ENCODE measurements around the gene CINP. TPM values are rescaled to one million over a fixed set of nuclear protein-coding genes. Genes with fewer than 3 reads are reported as not detected.
"Not testable (repeated sequence)": the region's sequence is repeated elsewhere in the genome, so short reads cannot be mapped to it uniquely, and the experiment has no call there.

Gene CINP
- total RNA-seq, 2 donors from 2014 or later: 38.5 to 39.1 TPM

DNA sequence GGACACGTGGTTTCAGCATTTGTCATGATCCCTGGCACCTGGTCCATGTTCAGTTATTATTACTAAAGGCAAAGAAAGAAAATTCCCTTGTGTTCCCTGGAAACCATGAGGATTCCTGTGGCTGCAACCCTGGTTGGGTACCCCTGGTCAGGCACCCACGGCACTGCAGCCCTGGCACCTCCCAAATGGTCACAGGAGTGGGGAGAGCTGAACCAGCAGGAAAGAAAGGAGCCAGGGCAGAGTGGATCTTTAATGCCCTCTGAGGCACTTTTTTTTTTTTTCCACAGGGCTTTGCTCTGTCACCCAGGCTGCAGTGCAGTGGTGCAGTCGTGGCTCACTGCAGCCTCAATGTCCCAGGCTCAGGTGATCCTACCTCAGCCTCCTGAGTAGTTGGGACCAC is 17.5 kb downstream of the CINP start:
- Mint-ChIP-seq H3K36me3 (peaks cover 8% of the 10 kb centered on the region), H3K4me1 (ENCODE audit: low read depth in 2 of 2) (no peaks in the 10 kb centered on the region), H3K4me3 (no peak overlapping the region), H3K9me3 (no peaks in the 10 kb centered on the region), H3K27me3 (no peaks in the 10 kb centered on the region), H3K27ac (peak overlapping the region in 1 of 2 donors; percentile 62)
- ATAC-seq (no peak), DNase-seq (ENCODE audit: low spot score) (no peak)

DNA sequence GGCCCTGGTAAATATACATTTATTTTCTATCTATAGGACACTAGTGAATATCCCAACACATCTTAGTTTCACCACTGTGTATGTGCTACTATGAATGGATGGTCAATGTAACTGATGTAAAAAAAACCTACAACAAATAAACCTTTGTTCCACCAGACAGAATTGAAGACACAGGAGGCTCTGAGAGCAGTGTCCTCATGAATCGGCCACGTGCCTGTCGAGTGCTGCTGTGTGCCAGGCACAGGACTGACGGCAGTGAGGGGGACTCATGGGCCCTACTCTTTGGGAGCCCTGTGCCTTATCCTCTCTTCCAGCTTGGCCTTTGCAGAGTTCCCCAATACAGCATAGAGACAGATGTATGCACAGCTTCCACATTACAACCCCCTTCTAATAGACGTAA is 18.2 kb downstream of the CINP start:
- ATAC-seq: no peak
- no peaks in the 10 kb centered on the region for H3K9me3 Mint-ChIP-seq
- H3K27me3 Mint-ChIP-seq: no peaks in the 10 kb centered on the region
- H3K4me3 Mint-ChIP-seq: no peak overlapping the region
- H3K27ac Mint-ChIP-seq: peak overlapping the region in 1 of 2 donors; percentile 62
- peaks cover 8% of the 10 kb centered on the region for H3K36me3 Mint-ChIP-seq
- H3K4me1 Mint-ChIP-seq (ENCODE audit: low read depth in 2 of 2): no peaks in the 10 kb centered on the region
- no peak for DNase-seq (ENCODE audit: low spot score)

DNA sequence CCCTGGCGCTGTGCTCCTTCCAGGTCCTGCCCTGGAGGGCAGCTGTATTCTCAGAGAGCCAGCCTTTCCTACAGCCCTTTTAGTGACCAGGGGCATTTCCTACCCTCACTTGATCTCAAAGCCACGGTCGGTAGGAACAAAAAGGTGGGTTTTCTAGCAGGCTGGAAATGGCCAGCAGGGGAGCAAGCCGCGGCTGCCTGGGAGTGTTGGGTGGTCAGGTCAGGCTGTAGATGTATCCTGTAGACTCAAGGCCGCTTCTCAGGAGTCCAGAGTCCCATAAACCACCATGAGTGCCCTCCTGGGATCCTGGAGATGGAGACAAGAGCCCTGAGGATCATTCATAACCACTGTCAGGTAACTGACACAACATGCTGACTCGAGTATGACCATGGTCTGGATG is 18.6 kb downstream of the CINP start:
- H3K4me1 Mint-ChIP-seq (ENCODE audit: low read depth in 2 of 2): no peaks in the 10 kb centered on the region
- no peaks in the 10 kb centered on the region for H3K27me3 Mint-ChIP-seq
- H3K27ac Mint-ChIP-seq: no peak overlapping the region
- H3K4me3 Mint-ChIP-seq: no peak overlapping the region
- peaks cover 8% of the 10 kb centered on the region for H3K36me3 Mint-ChIP-seq
- DNase-seq (ENCODE audit: low spot score) (no peak), ATAC-seq (no peak)
- no peaks in the 10 kb centered on the region for H3K9me3 Mint-ChIP-seq

DNA sequence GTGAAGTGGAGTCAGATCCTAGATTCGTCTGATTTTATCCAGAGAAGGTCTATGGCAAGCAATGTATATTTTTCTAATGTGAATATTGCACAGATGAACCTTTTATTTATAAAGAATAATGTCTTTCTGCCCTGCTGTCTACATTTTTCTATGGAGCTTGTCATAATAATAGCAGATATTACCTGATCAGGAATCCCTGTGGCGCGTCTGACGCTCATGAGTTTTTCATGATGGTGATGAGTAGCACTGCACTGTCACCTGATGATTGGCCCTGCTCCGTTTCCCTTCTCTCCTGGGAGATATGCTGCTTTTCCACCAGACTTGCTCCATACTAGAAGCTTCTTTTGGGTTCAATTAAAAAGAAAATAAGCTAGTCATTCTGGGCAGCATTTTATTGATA is 20.5 kb downstream of the CINP start:
- Mint-ChIP-seq H3K4me3 (no peak overlapping the region), H3K36me3 (peaks cover 8% of the 10 kb centered on the region), H3K27ac (no peak overlapping the region), H3K27me3 (no peaks in the 10 kb centered on the region), H3K4me1 (ENCODE audit: low read depth in 2 of 2) (no peaks in the 10 kb centered on the region), H3K9me3 (no peaks in the 10 kb centered on the region)
- ATAC-seq (no peak), DNase-seq (ENCODE audit: low spot score) (no peak)

DNA sequence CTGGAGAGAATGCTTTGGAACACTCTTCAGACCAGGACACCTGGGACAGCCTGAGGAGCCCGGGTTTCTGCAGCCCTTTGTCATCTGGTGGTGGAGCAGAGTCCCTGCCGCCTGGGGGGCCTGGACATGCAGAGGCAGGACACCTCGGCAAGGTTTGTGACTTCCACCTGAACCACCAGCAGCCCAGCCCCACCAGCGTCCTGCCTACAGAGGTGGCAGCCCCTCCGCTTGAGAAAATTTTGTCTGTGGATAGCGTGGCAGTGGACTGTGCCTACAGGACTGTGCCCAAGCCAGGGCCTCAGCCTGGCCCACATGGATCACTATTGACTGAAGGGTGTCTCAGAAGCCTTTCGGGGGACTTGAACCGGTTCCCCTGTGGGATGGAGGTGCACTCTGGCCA is 21.1 kb downstream of the CINP start:
- Mint-ChIP-seq H3K27me3 (no peaks in the 10 kb centered on the region), H3K4me1 (ENCODE audit: low read depth in 2 of 2) (no peaks in the 10 kb centered on the region), H3K36me3 (peaks cover 8% of the 10 kb centered on the region), H3K27ac (no peak overlapping the region), H3K4me3 (no peak overlapping the region), H3K9me3 (no peaks in the 10 kb centered on the region)
- DNase-seq (ENCODE audit: low spot score) (no peak), ATAC-seq (no peak)

DNA sequence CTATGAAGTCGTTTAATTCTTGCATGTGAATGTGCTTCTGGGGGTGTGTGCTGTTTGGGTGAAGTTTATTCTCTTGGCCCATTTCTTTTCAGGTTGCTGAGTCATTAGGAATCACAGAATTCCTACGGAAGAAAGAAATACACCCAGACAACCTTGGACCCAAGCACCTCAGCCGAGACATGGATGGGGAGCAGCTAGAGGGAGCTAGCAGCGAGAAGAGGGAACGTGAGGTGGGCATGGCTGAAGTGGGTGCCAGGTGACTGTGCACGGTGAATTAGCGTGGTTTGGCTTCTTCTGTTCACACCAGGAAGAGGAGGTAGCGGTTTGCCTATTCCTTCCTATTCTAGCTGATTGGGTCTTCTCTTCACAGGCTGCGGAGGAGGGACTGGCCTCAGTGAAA is 24.0 kb downstream of the CINP start:
- DNase-seq (ENCODE audit: low spot score) (no peak), ATAC-seq (no peak)
- H3K9me3 Mint-ChIP-seq: no peaks in the 10 kb centered on the region
- H3K27me3 Mint-ChIP-seq: no peaks in the 10 kb centered on the region
- H3K36me3 Mint-ChIP-seq: peaks cover 4% of the 10 kb centered on the region
- no peak overlapping the region for H3K4me3 Mint-ChIP-seq
- H3K27ac Mint-ChIP-seq: no peak overlapping the region
- H3K4me1 Mint-ChIP-seq (ENCODE audit: low read depth in 2 of 2): no peaks in the 10 kb centered on the region

DNA sequence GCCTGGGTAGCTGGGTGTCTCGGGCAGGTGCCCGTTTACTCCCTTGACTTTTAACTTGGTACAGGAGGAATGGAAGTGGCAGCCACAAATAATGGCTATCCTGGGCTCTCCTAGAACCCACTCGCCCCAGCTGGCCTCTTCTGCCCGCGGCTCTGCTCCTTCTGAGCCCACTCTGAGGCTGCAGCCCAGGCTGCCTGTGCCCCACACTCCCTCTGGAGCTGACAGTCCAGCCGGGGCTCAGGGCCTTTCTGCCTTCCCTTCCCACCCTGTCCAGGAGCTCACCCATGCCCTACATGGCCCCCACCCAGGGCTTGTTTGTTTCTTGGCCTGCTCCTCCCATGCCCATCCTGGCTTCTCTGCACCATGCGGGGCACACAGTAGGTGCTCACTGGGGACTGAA is 27.5 kb downstream of the CINP start:
- DNase-seq (ENCODE audit: low spot score): no peak
- no peaks in the 10 kb centered on the region for H3K4me1 Mint-ChIP-seq (ENCODE audit: low read depth in 2 of 2)
- H3K27me3 Mint-ChIP-seq: no peaks in the 10 kb centered on the region
- H3K27ac Mint-ChIP-seq: no peak overlapping the region
- no peaks in the 10 kb centered on the region for H3K9me3 Mint-ChIP-seq
- no peaks in the 10 kb centered on the region for H3K36me3 Mint-ChIP-seq
- no peak overlapping the region for H3K4me3 Mint-ChIP-seq
- ATAC-seq: no peak

DNA sequence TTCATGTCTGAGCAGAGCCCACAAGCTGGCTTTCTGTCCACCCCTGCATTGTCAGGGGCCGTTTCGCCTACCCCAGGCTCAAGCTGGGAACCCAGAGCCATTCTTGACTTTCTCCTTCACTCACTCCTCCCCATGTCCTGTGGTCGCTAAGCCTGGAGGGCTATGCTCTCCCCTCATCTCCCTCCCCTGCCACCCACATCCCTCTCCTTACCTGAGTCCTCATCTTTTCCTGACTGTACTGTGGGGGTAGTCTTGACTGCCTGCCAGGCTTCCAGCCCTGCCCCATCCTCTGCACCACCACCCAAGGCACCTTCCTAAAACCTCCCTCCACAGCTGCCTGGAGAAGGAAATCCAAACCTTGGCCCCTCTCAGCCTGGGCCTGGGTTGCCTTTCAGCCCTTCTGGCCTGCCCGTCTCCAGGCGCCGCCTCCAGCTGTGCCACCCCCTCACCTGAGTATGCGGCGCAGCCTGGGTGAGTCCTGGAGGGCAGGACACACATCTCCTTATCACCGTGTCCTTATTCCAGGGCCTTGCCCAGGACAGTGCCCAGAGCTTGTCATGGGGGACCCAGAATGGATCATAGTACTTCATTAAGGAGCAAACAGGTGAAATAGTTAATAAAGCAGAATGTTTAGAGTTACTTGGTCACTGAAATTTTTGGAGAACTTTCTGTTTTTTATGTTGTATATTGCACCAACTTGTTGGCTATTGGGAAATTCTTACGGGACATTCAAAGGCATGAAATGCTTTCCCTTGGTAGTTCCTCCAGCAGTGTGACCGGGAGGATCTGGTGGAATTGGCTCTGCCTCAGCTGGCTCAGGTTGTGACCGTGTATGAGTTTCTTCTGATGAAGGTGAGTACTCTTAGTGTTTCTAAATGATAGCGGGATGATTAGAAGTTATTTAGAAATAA is 28.6 kb downstream of the CINP start:
- H3K27ac Mint-ChIP-seq: no peak overlapping the region

DNA sequence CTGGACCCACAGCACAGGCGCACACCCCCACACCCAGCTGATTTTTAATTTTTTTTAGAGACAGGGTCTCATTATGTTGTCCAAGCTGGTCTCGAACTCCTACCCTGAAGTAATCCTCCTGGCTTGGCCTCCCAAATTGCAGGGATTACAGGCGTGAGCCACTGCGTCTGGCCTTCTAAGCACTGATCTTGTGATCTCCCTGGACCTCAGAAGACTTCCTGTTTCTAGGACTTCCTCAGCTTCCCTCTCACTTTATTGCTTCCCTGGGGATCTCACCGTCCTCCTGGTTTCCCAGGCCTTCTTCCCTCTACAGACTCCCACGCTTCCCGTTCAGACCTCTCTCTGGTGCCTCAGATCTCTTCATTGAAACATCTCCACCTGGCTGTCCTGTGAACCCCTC is 29.3 kb downstream of the CINP start:
- Mint-ChIP-seq H3K9me3 (no peaks in the 10 kb centered on the region), H3K36me3 (no peaks in the 10 kb centered on the region), H3K4me3 (no peak overlapping the region), H3K27me3 (no peaks in the 10 kb centered on the region), H3K4me1 (ENCODE audit: low read depth in 2 of 2) (peaks cover 0 to 3% of the 10 kb centered on the region in 2 donors), H3K27ac (no peak overlapping the region)
- DNase-seq (ENCODE audit: low spot score) (no peak), ATAC-seq (no peak)

More for the DNA sequence above, 28.6 kb downstream of the CINP start:
- no peaks in the 10 kb centered on the region for H3K36me3 Mint-ChIP-seq
- no peak for DNase-seq (ENCODE audit: low spot score)
- H3K9me3 Mint-ChIP-seq: no peaks in the 10 kb centered on the region
- H3K27me3 Mint-ChIP-seq: no peaks in the 10 kb centered on the region
- ATAC-seq: peak in 1 of 2 donors; percentile 36
- H3K4me3 Mint-ChIP-seq: no peak overlapping the region
- no peaks in the 10 kb centered on the region for H3K4me1 Mint-ChIP-seq (ENCODE audit: low read depth in 2 of 2)

DNA sequence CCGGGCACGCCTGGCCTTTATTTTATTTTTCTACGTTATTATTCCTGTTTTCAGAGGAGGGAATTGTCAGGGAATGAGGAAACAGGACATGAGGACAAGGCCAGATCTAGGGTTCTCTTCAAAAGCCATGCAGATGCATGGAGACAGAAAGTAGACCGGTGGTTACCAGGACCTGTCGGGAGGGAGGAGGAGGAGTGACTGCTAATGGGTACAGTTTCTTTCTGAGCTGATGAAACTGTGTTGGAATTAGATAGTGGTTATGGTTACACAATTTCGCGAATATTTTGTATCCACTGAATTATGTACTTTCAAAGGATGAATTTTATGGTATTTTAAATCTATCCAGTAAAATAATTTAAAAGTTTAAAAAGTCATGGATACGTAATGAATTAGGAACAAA is 31.9 kb downstream of the CINP start:
- no peaks in the 10 kb centered on the region for H3K36me3 Mint-ChIP-seq
- DNase-seq (ENCODE audit: low spot score): no peak
- ATAC-seq: no peak
- H3K27me3 Mint-ChIP-seq: no peaks in the 10 kb centered on the region
- H3K9me3 Mint-ChIP-seq: no peaks in the 10 kb centered on the region
- peaks cover 0 to 4% of the 10 kb centered on the region in 2 donors for H3K4me1 Mint-ChIP-seq (ENCODE audit: low read depth in 2 of 2)
- H3K27ac Mint-ChIP-seq: no peak overlapping the region
- no peak overlapping the region for H3K4me3 Mint-ChIP-seq

DNA sequence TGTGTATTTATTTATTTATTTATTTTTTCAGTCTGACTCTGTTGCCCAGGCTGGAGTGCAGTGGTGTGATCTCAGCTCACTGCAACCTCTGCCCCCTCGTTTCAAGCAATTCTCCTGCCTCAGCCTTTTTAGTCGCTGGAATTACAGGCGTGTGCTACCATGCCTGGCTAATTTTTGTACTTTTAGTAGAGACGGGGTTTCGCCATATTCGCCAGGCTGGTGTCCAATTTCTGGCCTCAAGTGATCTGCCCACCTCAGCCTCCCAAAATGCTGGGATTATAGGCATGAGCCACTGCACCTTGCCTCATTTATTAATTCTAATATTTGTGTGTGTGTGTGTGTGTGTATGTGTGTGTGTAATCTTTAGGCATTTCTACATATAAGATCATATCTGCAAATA is 33.3 kb downstream of the CINP start:
- H3K9me3 Mint-ChIP-seq; H3K27me3 Mint-ChIP-seq; H3K36me3 Mint-ChIP-seq; H3K27ac Mint-ChIP-seq; DNase-seq (ENCODE audit: low spot score); H3K4me3 Mint-ChIP-seq; H3K4me1 Mint-ChIP-seq (ENCODE audit: low read depth in 2 of 2); ATAC-seq: not testable (repeated sequence)

DNA sequence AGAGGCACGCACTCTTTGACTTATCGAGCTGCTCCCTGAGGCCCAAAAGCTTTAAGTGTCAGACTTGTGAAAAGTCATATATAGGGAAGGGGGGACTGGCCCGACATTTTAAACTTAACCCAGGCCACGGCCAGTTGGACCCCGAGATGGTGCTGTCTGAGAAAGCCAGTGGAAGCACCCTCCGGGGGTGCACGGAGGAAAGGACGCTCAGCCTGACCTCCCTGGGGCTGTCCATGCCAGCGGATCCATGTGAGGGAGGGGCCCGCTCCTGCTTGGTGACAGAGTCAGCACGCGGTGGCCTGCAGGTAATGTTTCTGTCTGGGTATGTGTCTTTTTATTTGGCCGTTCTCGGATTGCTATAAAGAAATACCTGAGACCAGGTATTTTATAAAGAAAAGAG is 36.1 kb downstream of the CINP start:
- no peak overlapping the region for H3K4me3 Mint-ChIP-seq
- no peak overlapping the region for H3K27ac Mint-ChIP-seq
- DNase-seq (ENCODE audit: low spot score) (no peak), ATAC-seq (no peak)
- no peaks in the 10 kb centered on the region for H3K36me3 Mint-ChIP-seq
- H3K9me3 Mint-ChIP-seq: no peaks in the 10 kb centered on the region
- H3K27me3 Mint-ChIP-seq: no peaks in the 10 kb centered on the region
- H3K4me1 Mint-ChIP-seq (ENCODE audit: low read depth in 2 of 2): peaks cover 0 to 4% of the 10 kb centered on the region in 2 donors

DNA sequence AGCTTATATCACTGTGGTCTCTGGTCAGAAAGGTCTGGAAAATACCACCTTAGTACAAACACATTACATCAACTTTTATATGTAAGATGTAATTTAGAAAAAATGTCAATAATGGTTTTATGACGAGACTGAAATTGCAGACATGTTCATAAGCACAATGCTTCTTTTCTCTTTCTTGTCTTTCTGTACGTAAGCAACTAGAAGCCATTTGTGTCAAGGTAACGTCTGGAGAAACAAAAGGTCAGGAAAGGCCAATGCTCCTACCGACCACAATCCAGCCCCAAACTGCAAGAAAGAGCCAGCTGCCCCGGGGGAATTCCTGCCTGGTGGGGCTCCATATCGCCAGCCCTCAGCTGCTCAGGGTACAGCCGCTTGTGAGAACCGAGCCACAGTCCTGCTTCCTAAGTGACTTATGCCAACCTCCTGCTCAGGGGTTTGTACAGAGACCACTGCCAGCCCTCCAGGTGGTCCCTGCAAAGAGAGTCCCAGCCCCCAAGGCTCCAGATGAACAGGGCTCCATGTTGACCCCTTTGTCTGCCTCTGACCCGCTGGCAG is 36.8 kb downstream of the CINP start:
- no peak overlapping the region for H3K27ac Mint-ChIP-seq
- no peak overlapping the region for H3K4me3 Mint-ChIP-seq

DNA sequence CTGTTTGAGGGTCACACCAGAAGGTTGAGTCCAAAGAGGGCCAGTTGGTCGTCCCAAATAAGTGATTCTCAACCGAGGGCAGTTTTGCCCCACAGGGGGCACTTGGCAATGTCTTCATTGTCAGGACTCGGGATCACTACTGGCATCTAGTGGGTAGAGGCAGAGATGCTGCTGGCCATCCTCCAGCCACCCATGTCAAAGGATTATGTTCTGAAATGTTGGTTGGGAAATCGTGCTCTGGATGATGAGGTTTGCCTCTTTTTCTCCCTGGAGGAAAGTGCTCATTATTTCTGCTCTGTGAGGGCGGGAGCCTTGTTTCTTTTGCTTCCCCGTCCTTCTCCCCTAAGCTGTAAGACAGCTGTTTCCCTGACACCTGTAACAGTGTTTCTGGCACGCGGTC is 39.6 kb downstream of the CINP start:
- H3K4me3 Mint-ChIP-seq: no peak overlapping the region
- ATAC-seq (no peak), DNase-seq (ENCODE audit: low spot score) (no peak)
- no peak overlapping the region for H3K27ac Mint-ChIP-seq
- no peaks in the 10 kb centered on the region for H3K9me3 Mint-ChIP-seq
- no peaks in the 10 kb centered on the region for H3K27me3 Mint-ChIP-seq
- no peaks in the 10 kb centered on the region for H3K36me3 Mint-ChIP-seq
- peaks cover 9 to 21% of the 10 kb centered on the region in 2 donors for H3K4me1 Mint-ChIP-seq (ENCODE audit: low read depth in 2 of 2)

More for the DNA sequence above, 36.8 kb downstream of the CINP start:
- H3K36me3 Mint-ChIP-seq: no peaks in the 10 kb centered on the region
- H3K4me1 Mint-ChIP-seq (ENCODE audit: low read depth in 2 of 2): peaks cover 0 to 8% of the 10 kb centered on the region in 2 donors
- ATAC-seq: no peak
- no peaks in the 10 kb centered on the region for H3K9me3 Mint-ChIP-seq
- DNase-seq (ENCODE audit: low spot score): no peak
- no peaks in the 10 kb centered on the region for H3K27me3 Mint-ChIP-seq
